PC-9 (cell line): ENCODE data around the gene RBMS1. TPM values are rescaled to one million over a fixed set of nuclear protein-coding genes. Genes with fewer than 3 reads are reported as not detected.

ENCODE experiments used
- BruUV-seq: library from RNA; stranded (reverse); fragments of 400-500 nt; replicated peaks from 2 replicates; lab custom pipeline; 2021; lab: Mats Ljungman, UMichigan
- CTCF ChIA-PET: fragments of 300-600 bp; sonication (Branson Sonifier 250); formaldehyde crosslinking; loops from one replicate; lab custom pipeline; 2022; ENCODE audit warnings: antibody characterized with exemption; lab: Charles Lee
- POLR2A ChIA-PET: fragments of 300-600 bp; sonication (Branson Sonifier 250); formaldehyde crosslinking; loops from one replicate; lab custom pipeline; 2022; ENCODE audit warnings: antibody characterized with exemption; ENCODE audit not compliant: unreplicated experiment; lab: Charles Lee
- DNase-seq, 2 experiments: peaks; one replicate each; pipeline versions ENCODE4 v3.0.0 to v3.0.0-alpha.2; 2015 to 2022; ENCODE audit warnings: mixed read lengths in 1 of 2
- H2AFZ ChIP-seq: fragments of 200-600 bp; sonication (generic); 2 replicates; pipeline ENCODE4 v1.8.1; 2017; ENCODE audit warnings: antibody characterized with exemption
- H3F3A ChIP-seq: fragments of 200-600 bp; sonication (generic); 2 replicates; pipeline ENCODE4 v1.8.1; 2017; ENCODE audit warnings: antibody characterized with exemption, mild to moderate bottlenecking, low read depth; ENCODE audit not compliant: insufficient read depth
- H3K27ac ChIP-seq: fragments of 200-600 bp; sonication (generic); 2 replicates; pipeline ENCODE4 v1.6.1; 2016; ENCODE audit warnings: mixed run types
- H3K27me3 ChIP-seq: fragments of 200-600 bp; sonication (generic); 2 replicates; pipeline ENCODE4 v1.6.1; 2016; ENCODE audit warnings: low read depth, mixed run types; ENCODE audit not compliant: insufficient read depth
- H3K36me3 ChIP-seq: fragments of 200-600 bp; sonication (generic); 2 replicates; pipeline ENCODE4 v1.6.1; 2016; ENCODE audit warnings: low read depth, mixed run types
- H3K4me1 ChIP-seq: fragments of 200-600 bp; sonication (generic); replicated peaks from 2 replicates; pipeline ENCODE4 v1.6.1; 2016; ENCODE audit warnings: mixed run types; ENCODE audit not compliant: insufficient read depth
- H3K4me2 ChIP-seq: fragments of 200-600 bp; sonication (generic); 2 replicates; pipeline ENCODE4 v1.6.1; 2017; ENCODE audit warnings: mixed run types
- H3K4me3 ChIP-seq: fragments of 200-600 bp; sonication (generic); 2 replicates; pipeline ENCODE4 v1.6.1; 2016; ENCODE audit warnings: mixed run types
- H3K79me2 ChIP-seq: fragments of 200-600 bp; sonication (generic); 2 replicates; pipeline ENCODE4 v1.6.1; 2017; ENCODE audit warnings: low read depth, mixed run types
- H3K9me2 ChIP-seq: fragments of 200-600 bp; sonication (generic); 2 replicates; pipeline ENCODE4 v1.8.1; 2017; ENCODE audit warnings: mild to moderate bottlenecking; ENCODE audit not compliant: insufficient read depth
- H3K9me3 ChIP-seq: fragments of 200-600 bp; sonication (generic); 2 replicates; pipeline ENCODE4 v1.8.1; 2016; ENCODE audit warnings: low read depth; ENCODE audit not compliant: insufficient read depth
- H4K20me1 ChIP-seq: fragments of 200-600 bp; sonication (generic); 2 replicates; pipeline ENCODE4 v1.8.1; 2017; ENCODE audit not compliant: insufficient read depth
- CTCF ChIP-seq: fragments of 200-600 bp; sonication (generic); conservative IDR thresholded peaks from 2 replicates; pipeline ENCODE4 v1.6.1; 2017; ENCODE audit warnings: mixed run types, antibody characterized with exemption, mild to moderate bottlenecking, moderate library complexity
- EZH2 ChIP-seq: fragments of 200-600 bp; sonication (generic); IDR thresholded peaks from 2 replicates; pipeline ENCODE4 v1.8.0; 2017; ENCODE audit warnings: antibody characterized with exemption, low read depth
- intact Hi-C: fragments of 100-400 bp; cut with micrococcal nuclease; formaldehyde crosslinking; loops from one replicate; pipeline ENCODE4 v1.10.0; 2022; ENCODE audit not compliant: unreplicated experiment
- total RNA-seq: library from RNA; stranded (reverse); gene quantifications from 2 replicates; pipeline ENCODE4 v1.2.3, GENCODE V29; 2021

Gene RBMS1
- total RNA-seq, 1 experiment from 2014 or later: 65.1 TPM

DNA sequence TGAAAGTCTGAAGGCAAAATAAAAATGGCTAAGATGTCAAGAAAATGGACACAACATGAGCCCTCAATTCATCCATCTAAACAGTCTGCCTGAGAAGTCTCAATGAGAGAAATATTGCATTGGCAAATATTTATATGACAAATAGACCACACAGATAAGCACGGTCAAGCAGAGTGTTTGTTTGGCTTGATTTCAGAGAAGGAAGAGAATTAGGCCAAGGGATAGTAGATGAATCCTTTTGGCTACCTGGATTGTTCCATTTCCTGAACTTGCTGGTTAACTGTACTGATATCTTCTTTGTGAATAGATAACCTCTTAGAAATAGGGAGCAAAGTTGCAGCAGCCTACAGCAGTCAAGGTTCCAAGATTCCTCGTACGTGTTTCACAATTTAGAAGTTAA, 129.6 kb downstream of the RBMS1 start:
- no peaks in the 10 kb centered on the region; the same call in 1 of the 2 replicates for H4K20me1 ChIP-seq
- H3K4me1 ChIP-seq: no peaks in the 10 kb centered on the region
- intact Hi-C loops: no loop called here
- H3K36me3 ChIP-seq: peaks cover 19% of the 10 kb centered on the region
- no peak overlapping the region for H3K4me2 ChIP-seq
- no peak overlapping the region for H3K4me3 ChIP-seq
- no peaks in the 10 kb centered on the region for H3F3A ChIP-seq
- no peaks in the 10 kb centered on the region for H3K9me3 ChIP-seq
- BruUV-seq: no TSS peak
- H3K27ac ChIP-seq: no peak overlapping the region
- H3K27me3 ChIP-seq: no peaks in the 10 kb centered on the region
- H3K79me2 ChIP-seq: peaks cover 42% of the 10 kb centered on the region
- no peak for DNase-seq
- ChIA-PET POLR2A (interaction anchor here (0.7 kb wide), 1 partner anchor 274 kb away, joined by 5 read pairs; no protein-coding TSS in a partner anchor), CTCF (no interaction called here)
- no peak overlapping the region for H2AFZ ChIP-seq
- TF ChIP-seq EZH2: no peak
- no peak for TF ChIP-seq CTCF
- H3K9me2 ChIP-seq: no peaks in the 10 kb centered on the region

DNA sequence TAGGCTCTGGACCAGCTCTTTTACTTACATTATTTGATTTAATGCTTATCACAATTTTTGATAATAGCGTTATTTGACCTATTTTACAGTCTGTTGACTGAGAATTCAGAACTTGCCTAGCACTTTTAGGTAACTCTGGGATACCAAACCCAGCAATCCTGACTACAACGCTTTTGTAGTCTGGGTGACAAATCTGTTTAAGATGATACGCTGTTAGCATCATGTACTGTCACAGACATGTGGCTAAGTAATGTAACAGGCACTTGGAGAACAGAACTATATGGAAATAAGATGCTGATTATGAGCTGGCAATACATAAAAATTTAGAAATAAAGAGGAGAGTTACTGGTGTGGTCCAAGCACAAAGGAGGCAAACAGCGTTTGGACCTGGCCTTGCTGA, 130.6 kb downstream of the RBMS1 start:
- H3K27me3 ChIP-seq: no peaks in the 10 kb centered on the region
- no peaks in the 10 kb centered on the region for H3K9me3 ChIP-seq
- H3K79me2 ChIP-seq: peaks cover 40% of the 10 kb centered on the region
- H3K4me1 ChIP-seq: no peaks in the 10 kb centered on the region
- H4K20me1 ChIP-seq: no peaks in the 10 kb centered on the region; the same call in 1 of the 2 replicates
- DNase-seq: no peak
- H3F3A ChIP-seq: no peaks in the 10 kb centered on the region
- CTCF ChIA-PET: no interaction called here
- no peaks in the 10 kb centered on the region for H3K9me2 ChIP-seq
- no peak overlapping the region for H3K27ac ChIP-seq
- peaks cover 19% of the 10 kb centered on the region for H3K36me3 ChIP-seq
- no peak overlapping the region for H2AFZ ChIP-seq
- TF ChIP-seq CTCF (no peak), EZH2 (no peak)
- BruUV-seq: no TSS peak
- intact Hi-C loops: no loop called here
- H3K4me3 ChIP-seq: no peak overlapping the region
- POLR2A ChIA-PET: interaction anchor here (0.6 kb wide), 1 partner anchor 128 kb away, joined by 6 read pairs; no protein-coding TSS in a partner anchor
- no peak overlapping the region for H3K4me2 ChIP-seq

DNA sequence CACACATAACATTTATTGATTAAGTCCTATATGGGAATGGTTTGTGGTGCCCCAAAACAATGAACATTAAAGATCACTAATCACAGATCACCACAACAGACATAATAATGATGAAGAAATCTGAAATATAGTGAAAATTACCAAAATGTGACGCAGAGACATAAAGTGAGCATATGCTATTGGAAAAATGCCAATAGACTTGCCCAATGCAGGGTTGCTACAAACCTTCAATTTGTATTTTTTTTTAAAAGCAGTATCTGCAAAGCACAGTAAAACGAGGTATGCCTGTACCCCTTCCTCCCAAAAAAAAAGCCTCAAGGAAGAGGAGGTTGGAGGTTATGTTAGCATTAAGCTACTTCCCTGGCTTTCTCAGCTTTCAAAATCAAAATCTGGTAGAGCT, 131.1 kb downstream of the RBMS1 start:
- no peaks in the 10 kb centered on the region for H3K9me3 ChIP-seq
- H3F3A ChIP-seq: no peaks in the 10 kb centered on the region
- no peaks in the 10 kb centered on the region for H3K4me1 ChIP-seq
- H4K20me1 ChIP-seq: no peaks in the 10 kb centered on the region; the same call in 1 of the 2 replicates
- H3K27me3 ChIP-seq: no peaks in the 10 kb centered on the region
- BruUV-seq: no TSS peak
- H3K27ac ChIP-seq: no peak overlapping the region
- ChIA-PET CTCF (no interaction called here), POLR2A (no interaction called here)
- no peak for DNase-seq
- H3K79me2 ChIP-seq: peaks cover 43% of the 10 kb centered on the region
- no peak for TF ChIP-seq CTCF
- TF ChIP-seq EZH2: no peak
- H2AFZ ChIP-seq: no peak overlapping the region
- H3K9me2 ChIP-seq: no peaks in the 10 kb centered on the region
- intact Hi-C loops: no loop called here
- H3K4me3 ChIP-seq: no peak overlapping the region
- no peak overlapping the region for H3K4me2 ChIP-seq
- H3K36me3 ChIP-seq: peaks cover 19% of the 10 kb centered on the region
